GM19438 (cell line): ENCODE measurements around the gene MIA2.
"Not testable (repeated sequence)": the region's sequence is repeated elsewhere in the genome, so short reads cannot be mapped to it uniquely, and the experiment has no call there.

Source experiments
- ATAC-seq: cut with Tn5 transposase; IDR thresholded peaks from one replicate; pipeline ENCODE4 v1.9.1; 2021; ENCODE audit warnings: low read depth; ENCODE audit not compliant: unreplicated experiment

Gene MIA2

DNA sequence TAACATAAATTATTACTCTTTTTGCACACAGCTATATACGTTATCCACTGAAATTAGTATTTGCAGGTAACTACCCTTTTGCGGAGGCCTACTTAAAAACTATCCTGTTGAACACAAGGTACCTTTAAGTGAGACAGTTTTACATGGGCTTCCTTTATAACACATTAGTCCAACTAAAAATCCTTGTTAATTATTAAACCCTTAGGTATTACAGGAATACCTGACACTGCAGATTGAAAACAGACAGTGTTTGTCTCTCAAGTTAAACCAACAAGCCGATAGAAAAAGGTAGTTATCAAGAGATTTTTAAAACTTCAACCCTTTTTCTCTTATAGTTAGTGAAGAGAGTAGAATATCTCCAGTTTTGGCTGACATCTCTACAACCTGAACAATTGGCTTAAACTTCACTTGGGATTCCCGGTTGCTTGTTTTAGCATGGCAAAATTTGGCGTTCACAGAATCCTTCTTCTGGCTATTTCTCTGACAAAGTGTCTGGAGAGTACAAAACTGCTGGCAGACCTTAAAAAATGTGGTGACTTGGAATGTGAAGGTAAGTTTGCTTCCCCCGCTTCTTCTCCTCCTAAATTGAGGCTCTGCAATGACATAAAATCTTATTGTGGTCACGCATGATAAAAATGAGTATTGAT is at the start of gene MIA2:
MIA2 (plus strand) TSS at position 236 of the 647 bp plus-strand sequence; CDS start at position 436, 200 bp downstream.
- ATAC-seq = no peak

- ATAC-seq = no peak
These were observed 49.0 kb upstream of the MIA2 start for GRCh38 chr14:39184628-39185255.

- no peak for ATAC-seq
These were observed 48.3 kb upstream of the MIA2 start for GRCh38 chr14:39185256-39186049.

GRCh38 chr14:39186941-39187525 is 46.7 kb upstream of the MIA2 start:
- no peak for ATAC-seq

DNA sequence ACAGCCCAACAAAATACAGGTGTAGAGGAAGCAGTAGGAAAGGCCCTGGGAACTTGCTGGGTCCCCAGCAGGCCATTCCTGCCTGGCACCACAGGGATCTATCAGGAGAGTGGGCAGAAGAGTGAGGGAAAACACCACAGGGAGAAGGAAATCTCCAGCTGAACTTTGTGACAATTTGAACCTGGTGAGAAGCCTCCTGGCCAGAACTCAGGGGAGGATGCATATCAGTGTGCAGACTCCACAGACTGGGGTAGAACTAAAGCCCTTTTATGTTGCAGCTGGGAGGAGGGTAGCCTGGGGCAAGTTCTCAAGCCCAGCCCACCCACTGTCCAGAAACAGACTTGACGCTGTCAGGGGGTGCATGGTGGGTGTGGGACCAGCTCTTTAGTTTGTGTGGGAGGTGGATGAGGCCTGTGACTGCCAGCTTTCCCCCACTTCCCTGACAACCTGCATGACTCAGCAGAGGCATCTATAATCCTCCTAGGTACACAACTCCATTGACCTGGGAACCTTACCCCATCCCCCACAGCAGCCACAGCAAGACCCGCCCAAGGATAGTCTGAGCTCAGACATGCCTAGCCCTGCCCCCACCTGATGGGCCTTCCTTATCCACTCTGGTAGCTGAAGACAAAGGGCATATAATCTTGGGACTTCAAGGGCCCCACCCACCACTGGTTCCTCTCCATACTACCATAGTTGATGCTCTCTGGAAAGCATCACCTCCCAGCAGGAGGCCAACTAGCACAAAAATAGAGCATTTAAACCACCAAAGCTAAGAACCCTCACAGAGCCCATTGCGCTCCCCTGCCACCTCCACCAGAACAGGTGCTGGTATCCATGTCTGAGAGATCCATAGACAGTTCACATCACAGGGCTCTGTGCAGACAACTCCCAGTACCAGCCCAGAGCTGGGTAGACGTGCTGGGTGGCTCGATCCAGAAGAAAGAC is 29.8 kb upstream of the MIA2 start:
- ATAC-seq = no peak

- not testable (repeated sequence) for ATAC-seq
These were observed 26.3 kb upstream of the MIA2 start for GRCh38 chr14:39207430-39207829.

DNA sequence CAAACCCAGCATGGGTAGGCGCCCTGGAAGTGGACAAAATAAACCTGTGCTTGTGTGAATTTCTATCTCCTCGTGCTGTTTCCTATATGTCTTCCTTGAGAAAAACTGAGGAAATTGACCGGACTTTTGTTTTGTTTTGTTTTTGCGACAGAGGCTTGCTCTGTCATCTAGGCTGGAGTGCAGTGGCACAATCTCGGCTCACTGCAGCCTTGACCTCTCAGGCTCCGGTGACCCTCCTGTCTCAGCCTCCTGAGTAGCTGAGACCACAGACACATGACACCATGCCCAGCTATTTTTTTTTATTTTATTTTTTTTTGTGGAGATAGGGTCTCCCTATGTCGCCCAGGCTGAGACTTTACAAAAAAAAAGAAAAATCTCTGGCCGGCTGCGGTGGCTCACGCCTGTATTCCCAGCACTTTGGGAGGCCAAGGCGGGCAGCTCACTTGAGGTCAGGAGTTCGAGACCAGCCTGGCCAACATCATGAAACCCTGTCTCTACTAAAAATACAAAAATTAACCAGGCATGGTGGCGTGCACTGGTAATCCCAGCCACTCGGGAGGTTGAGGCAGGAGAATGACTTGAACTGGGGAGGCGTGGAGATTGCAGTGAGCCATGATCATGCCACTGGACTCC is 22.5 kb upstream of the MIA2 start:
- ATAC-seq = no peak

DNA sequence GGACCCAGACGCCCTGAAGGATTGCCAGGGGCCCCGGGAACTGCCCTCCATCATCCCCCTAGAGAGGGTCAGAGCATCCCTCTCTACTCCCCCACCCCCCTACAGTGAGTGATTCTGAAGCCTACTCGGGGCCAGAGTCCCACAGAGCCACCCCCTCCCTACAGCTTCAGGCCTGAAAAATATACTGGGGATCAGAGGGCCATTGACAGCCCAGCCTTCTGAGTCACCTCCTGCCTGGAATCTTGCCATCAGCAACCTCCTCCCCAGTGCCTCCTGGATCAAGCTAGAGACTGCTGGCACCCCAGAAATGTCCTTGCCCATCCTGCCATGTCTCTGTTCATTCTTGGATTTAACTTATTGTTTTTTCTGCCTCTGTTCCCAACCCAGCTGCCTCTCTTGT is 21.7 kb upstream of the MIA2 start:
- no peak for ATAC-seq

- no peak for ATAC-seq
These were observed 21.0 kb upstream of the MIA2 start for GRCh38 chr14:39212693-39213092.

- no peak for ATAC-seq
These were observed 16.4 kb upstream of the MIA2 start for GRCh38 chr14:39217214-39217879.

GRCh38 chr14:39218171-39218769 is 15.4 kb upstream of the MIA2 start:
- ATAC-seq = no peak

- ATAC-seq = no peak
These were observed 14.6 kb upstream of the MIA2 start for GRCh38 chr14:39219075-39219499.

DNA sequence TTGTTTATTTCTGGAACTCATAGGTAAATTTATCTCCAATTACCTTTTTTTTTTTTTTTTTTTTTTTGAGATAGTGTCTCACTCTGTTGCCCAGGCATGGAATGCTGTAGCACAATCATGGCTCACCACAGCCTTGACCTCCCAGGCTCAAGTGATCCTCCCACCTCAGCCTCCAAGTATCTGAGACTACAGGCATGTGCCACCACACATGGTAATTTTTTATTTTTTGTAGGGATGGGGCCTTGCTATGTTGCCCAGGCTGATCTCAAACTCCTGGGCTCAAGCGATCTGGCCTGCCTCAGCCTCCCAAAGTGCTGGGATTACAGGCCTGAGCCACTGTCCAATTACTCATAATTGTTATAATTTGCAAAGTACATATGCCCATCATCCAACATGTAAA is 13.2 kb upstream of the MIA2 start:
- not testable (repeated sequence) for ATAC-seq

DNA sequence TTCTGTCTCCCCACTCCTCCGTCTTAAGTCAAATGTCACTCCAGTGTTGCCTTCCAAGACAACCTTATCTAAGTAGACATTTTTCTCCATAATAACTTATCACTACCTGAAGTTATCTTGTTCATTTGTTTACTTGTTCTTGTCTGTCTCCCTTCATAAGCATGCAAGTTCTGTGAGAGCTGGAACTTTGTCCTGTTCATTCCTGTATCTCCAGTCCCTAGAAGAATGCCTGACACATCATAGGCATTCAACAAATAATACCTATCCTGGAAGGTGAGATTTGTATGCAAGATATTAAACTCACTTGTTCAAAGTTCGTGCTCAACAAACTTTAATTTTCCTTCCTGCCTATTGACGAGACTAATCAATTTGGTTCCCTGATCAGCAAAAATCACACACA is 5.7 kb upstream of the MIA2 start:
- ATAC-seq = no peak

DNA sequence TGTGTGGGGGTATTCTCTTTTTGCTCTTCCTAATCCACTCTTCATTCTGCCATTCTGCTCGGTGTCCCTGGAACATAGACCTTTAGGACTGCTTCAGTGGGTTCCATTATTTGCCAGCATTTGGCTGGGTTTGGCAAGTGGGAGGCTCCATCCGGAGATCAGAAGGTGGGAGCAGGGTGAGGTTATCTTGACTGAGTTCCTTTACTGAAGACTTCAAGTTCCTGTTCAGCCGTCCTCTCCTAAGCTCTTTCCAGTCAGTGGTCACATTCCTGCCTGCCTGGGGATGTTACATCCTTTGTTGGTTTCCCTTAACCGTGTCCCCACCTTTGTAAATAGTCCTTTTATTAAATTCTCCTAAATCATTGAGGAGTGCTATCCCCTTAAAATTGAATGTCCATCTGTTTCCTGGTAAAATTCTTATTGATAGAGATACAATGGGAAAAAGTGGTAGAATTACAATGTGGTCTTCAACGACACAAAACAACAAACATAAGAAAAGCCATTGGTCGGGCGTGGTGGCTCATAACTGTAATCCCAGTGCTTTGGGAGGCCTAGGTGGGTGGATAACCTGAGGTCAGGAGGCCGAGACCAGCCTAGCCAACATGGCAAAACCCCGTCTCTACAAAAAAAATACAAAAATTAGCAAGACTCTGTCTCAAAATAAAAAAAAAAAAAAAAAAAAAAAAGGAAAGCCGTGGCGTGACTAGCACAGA is 5.0 kb upstream of the MIA2 start:
- no peak for ATAC-seq

GRCh38 chr14:39229222-39229543 is 4.5 kb upstream of the MIA2 start:
- no peak for ATAC-seq

DNA sequence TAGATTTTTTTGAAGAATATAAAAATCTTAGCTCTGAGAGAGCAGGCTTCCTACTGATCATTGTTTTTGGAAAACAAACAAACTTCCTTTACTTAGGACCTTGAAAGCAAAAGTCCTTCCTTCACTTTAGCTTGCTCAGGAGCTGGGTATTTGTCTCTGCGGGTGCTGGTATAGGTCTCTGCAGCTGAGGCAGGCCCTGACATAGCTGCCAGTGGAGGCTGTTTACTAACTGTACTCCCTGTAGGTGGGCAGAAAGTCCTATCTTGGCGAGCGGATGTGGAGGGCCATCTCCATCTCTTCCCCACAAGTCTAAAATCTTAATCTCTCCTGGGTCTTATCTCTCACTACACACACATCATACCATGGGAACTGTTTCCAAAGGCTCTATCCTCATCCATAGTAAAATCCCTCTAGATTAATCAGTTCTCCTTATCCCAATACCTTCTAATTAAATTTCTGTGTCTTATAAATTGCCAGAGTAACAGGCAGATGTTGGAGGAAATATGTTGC is 4.1 kb upstream of the MIA2 start:
- ATAC-seq = no peak

GRCh38 chr14:39230416-39231035 is 3.2 kb upstream of the MIA2 start:
- ATAC-seq = no peak
